DLD1 (cell line): ENCODE results near the gene HIP1R.

Experiments used
- in situ Hi-C: cut with HindIII; loops from 2 replicates; pipeline ENCODE4 v1.10.0; 2017; ENCODE audit warnings: low sequenced_read_pairs

The HIP1R gene

DNA sequence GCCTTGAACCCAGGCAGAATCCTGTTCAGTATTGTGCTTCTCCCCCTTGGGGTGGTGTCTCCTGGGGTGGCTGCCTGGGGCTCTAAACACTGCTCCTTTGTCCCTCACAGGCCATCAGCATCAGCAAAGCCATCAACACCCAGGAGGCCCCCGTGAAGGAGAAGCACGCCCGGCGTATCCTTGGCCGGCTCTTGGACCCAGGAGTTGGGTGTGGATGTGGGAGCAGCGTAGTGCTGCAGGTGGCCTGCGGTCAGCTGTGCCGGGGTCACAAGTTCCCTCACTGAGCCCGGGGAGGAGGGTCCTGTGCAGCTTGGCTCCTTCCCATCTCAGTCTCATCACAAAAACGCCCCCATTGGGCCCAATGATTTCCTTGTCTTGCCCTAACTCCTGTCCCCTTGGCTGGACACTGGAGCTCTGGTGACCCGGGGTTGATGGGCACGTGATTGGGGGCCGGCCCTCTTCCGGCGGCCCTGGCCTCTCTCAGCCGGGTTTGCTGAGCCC lies 12.7 kb downstream of the HIP1R start:
- in situ Hi-C loops = no loop called here

DNA sequence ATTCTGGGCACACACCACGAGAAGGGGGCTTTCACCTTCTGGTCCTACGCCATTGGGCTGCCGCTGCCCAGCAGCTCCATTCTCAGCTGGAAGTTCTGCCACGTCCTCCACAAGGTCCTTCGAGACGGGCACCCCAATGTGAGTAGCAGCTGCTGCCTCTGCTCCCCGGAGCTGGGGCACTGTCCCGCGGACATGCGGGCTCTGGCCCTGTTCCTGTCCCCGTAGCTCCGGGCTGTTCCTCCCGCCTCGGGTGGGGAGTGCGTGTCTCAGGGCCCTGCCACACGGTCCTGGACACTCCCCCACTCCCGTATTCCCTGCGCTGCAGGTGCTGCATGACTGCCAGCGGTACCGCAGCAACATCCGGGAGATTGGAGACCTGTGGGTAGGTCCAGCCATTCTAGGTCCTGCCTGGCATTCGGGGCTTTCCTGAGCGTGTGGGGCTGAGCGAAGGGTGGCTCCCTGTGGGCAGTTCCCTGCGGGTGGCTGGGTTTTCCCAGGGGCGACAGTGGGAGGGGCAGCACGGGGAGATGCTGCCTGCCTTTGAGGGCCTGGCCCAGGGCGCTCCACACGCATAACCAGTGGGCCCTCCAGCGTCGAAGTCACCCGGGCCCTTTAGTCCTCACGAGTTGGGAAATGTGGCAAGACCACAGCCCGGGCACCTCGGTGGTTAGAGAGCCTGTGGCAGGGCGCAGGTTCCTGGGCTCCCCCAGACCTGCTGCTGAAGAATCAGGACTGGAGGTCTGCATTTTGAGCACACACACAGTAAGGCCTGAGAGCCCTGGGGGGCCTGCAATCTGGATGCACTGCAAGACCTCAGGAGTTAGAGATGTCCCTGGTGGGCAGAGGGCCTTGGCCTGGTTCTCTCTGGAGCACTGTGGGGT lies 13.5 kb downstream of the HIP1R start:
- in situ Hi-C loops = no loop called here

DNA sequence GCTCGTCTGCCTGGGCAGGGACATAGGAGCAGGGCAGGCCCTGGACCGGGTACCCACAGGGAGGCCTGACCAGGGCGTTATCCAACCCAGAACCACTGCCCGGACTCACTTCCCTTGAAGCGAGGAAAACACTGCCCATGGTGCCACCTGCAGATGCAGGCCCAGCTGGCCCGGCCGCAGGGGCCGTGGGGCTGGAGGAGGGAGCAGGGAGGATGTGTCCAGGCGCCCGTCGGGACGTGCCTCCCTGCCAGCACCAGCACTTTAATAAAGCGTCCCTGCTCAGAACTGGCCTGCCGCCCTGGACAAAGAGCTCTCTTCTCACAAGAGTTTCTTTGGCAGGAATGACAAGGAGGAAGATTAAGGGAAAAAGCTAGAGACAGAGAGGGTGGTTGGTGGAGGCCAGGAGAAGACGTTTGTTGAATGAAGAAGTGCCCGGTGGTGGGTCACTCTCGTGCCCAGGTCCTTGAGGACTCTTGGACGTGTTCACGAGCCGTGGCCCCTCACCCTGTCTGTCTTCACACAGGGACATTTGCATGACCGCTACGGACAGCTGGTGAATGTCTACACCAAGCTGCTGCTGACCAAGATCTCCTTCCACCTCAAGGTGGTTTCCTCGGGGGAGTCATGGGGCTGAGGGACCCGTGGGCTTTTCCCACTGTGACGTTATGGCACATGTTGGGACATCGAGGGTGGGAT lies 14.2 kb downstream of the HIP1R start:
- in situ Hi-C loops = no loop called here

DNA sequence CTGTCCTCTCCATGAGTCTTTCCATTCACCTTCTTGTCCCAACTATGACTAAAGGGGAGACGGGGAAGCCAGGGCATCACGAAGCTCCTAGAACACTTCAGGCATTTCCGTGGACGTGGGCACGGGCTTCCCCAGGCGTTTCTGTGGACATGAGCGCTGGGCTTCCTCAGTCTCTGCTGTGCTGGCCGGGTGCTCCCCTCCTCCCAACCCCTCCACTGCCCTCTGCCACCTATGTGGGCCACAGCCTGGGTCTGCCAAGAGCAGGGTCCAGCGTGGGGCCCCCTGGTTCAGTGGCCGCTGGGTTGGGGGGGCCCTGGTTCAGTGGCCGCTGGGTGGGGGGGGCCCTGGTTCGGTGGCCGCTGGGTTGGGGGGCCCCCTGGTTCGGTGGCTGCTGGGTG lies 14.8 kb downstream of the HIP1R start:
- in situ Hi-C loops = no loop called here

DNA sequence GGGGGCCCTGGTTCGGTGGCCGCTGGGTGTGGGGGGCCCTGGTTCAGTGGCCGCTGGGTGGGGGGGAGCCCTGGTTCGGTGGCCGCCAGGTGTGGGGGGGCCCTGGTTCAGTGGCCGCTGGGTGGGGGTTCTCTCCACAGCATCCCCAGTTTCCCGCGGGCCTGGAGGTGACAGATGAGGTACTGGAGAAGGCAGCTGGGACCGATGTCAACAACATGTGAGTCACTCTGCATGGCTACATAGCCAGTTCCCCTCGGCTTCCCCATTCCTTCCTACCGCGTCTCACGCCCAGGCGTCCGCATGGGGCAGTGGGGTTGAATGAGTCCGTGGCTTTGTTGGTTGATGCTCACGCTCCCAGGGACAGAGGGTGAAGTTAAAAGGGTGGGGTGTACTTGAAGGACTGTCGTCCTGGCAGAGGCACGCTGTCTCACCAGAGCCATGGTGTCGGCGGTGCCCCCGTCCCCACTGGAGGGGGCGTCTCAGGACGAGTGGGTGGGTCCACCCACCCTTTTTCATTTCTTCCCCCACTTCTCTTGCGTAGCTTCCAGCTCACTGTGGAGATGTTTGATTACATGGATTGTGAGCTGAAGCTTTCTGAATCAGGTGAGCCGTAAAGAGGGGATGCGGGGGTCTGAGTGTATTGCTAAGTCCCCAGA lies 15.6 kb downstream of the HIP1R start:
- in situ Hi-C loops = no loop called here

DNA sequence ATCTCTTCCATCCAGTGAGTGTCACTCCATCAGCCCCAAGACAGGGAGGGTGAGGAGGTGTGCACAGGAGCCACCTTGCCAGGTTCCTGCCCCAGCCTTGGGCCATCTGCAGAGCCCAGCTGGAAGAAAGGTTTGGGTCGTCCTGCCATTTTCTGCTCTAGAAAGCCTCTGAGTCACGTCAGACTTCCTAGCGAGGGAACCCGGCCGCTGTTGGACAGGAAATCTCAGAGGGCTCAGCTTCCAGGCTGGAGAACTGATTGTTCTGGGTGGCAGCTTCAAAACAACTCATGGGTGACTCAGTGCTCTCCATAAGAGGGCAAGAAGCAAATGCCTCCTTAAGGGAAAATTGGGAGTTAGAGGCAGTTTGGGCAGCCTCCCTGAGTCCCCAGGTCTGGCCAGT lies 16.6 kb downstream of the HIP1R start:
- in situ Hi-C loops = no loop called here

DNA sequence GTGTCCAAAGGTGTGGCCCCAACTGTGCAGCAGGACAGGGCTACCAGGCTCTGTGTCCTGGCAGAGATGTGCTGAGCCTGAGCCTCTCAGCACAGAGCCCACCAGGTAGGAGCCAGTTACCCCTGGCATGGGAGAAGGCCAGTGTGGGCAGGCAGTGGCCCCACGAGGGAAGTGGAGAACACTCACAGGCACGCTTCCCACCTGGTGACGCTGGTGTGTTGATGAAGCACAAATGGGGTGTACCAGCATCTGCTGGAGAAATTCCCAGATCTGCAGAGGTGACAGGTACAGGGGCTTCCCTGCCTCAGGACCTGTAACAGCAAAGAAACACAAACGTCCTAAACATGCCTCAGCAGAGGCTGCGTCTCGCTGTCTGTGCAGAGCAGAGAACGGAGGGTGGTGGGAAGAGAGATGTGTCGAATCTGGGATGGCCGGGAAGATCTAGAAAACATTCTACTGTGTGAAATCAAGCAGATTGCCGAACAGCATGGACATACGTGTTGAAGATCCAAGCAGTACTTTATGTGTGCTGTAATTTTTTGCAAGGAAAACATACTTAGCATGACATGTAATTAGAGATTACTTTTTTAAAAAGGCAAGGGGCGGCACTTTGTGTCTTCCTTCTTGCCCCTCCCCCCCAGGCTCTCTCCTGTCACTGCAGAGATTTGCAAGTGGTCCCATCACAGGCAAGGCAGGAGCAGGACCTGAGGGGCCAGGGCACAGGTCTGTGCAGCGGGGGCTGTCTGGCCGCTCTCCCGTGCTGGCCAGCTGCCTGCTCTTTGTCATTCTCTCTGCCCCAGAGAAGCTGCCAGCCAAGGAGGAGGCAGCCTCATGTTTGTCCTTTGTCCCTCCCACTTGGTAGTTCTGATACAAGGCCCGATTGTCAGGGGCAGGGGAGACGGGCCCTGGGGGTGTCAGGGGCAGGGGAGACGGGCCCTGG lies 17.3 kb downstream of the HIP1R start:
- in situ Hi-C loops = no loop called here

DNA sequence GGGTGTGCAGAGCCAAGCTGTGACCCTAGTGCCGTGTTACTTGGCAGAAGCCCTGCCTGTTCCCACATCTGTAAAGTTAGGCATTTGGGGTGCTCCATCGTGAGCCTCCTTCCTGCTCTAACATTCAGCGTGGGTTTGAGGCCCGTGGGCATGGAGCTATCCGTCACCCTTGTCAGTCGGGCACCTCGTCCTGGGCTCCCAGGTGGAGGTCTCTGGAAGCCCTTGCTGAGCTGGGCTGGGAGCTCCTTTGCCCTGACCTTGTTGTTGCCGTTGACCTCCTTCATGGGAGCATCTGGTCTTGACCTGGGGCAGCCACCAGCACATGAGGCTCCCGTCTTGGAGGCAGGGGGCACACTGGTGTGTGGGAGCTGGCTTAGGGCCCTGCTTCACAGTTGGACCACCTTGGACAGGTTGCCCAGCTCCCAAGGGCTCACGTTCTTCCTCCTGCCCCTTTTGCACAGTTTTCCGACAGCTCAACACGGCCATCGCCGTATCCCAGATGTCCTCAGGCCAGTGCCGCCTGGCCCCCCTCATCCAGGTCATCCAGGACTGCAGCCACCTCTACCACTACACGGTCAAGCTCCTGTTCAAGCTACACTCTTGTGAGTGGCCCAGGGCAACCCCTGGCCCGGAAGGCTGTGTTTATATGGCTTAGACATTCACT lies 18.5 kb downstream of the HIP1R start:
- in situ Hi-C loops = no loop called here

DNA sequence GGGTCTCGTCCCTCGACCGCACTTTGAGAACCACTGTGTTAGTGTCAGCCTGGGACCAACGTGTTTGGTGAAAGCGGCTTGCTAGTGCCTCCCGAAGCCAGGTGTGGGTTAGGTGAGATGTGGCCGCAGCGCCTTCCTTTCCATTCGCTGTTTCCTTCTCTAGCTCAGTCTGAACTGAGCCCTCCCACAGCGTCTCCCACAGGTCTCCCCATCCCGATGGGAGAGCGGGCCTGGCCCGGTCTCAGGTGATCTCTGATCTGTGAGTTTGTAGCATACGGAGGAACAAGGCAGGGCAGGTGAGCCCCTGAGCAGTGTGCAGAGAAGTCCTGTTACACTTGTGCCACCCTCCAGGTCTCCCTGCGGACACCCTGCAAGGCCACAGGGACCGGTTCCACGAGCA lies 19.3 kb downstream of the HIP1R start:
- in situ Hi-C loops = no loop called here

DNA sequence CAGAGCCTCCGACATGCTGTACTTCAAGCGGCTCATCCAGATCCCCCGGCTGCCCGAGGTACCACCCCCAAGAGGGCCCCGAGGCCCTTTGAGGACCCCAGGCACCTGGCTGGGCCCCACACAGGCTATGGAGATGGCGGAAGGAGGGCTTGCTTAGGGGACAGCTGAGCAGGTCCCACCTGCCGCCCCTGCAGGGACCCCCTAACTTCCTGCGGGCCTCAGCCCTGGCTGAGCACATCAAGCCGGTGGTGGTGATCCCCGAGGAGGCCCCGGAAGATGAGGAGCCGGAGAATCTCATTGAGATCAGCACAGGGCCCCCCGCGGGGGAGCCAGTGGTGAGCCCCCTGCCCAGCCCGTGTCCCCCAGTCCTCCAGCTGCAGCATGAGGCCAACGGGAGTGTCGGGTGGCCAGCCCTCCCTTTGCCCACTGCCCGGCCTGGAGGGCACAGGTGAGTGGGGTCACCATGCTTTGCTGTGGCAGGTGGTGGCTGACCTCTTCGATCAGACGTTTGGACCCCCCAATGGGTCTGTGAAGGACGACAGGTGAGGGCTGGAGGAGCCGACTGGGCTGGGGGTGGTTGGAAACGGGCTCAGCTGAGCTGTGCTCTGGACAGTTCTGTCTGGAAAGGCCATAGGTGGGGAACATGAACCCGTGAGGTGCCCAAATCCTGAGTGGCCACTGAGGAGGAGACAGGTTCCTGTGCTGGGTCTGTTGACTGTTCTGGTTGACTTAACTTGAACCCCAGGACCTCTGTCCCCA lies 20.0 kb downstream of the HIP1R start:
- in situ Hi-C loops = no loop called here

DNA sequence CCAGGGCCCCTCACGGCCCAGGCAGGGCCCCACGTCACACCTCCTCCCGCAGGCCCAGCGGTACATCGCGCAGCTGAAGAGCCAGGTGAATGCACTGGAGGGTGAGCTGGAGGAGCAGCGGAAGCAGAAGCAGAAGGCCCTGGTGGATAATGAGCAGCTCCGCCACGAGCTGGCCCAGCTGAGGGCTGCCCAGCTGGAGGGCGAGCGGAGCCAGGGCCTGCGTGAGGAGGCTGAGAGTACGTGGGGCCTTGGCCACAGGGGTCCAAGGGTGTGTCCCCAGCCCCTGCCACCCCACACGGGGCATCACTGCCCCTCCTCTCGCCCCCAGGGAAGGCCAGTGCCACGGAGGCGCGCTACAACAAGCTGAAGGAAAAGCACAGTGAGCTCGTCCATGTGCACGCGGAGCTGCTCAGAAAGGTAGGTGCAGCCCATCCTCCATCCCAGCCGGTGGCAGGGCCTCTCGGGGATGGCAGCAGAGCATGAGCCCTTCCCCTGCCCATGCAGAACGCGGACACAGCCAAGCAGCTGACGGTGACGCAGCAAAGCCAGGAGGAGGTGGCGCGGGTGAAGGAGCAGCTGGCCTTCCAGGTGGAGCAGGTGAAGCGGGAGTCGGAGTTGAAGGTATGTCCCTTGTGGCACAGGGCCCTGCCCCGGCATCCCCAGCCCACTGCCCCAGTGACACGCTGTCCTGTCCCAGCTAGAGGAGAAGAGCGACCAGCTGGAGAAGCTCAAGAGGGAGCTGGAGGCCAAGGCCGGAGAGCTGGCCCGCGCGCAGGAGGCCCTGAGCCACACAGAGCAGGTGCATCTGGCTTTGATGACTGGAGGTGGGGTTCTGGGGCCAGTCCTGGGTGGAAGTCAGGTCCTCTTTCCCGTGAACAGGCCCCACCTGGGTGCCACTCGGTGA lies 20.9 kb downstream of the HIP1R start:
- in situ Hi-C loops = no loop called here

DNA sequence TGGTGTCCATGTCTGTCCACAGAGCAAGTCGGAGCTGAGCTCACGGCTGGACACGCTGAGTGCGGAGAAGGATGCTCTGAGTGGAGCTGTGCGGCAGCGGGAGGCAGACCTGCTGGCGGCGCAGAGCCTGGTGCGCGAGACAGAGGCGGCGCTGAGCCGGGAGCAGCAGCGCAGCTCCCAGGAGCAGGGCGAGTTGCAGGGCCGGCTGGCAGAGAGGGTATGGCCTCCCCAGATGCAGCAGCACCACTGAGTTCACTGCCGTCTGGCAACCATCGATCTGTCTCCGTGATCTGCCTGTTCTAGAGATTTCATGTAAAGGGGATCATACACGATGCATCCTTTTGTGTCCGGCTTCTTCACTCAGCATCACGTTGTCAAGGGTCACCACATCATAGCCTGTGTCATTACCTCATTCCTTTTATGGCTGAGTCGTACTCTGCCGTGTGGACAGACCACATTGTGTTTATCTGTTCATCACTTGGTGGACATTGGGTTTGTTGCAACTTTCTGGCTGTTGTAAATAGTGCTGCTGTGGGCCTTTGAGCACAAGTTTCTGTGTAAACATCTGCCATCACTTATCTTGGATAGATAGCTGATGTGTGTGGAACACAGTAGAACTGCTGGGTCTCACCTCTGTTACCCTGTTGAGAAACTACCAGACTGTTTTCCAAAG lies 21.9 kb downstream of the HIP1R start:
- in situ Hi-C loops = no loop called here

DNA sequence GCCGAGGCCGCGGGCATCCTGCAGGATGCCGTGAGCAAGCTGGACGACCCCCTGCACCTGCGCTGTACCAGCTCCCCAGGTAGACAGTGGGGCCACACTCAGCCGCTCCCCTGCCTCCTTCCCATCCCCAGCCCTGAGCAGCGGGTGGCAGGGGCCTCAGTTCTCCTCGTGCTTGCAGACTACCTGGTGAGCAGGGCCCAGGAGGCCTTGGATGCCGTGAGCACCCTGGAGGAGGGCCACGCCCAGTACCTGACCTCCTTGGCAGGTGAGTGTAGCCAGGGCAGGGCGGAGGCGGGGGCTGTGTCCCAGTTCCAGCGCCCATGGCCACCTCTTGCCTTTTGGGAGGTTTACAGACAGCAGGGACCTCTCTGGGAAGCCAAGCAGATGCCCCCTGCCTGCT lies 22.9 kb downstream of the HIP1R start:
- in situ Hi-C loops = no loop called here

DNA sequence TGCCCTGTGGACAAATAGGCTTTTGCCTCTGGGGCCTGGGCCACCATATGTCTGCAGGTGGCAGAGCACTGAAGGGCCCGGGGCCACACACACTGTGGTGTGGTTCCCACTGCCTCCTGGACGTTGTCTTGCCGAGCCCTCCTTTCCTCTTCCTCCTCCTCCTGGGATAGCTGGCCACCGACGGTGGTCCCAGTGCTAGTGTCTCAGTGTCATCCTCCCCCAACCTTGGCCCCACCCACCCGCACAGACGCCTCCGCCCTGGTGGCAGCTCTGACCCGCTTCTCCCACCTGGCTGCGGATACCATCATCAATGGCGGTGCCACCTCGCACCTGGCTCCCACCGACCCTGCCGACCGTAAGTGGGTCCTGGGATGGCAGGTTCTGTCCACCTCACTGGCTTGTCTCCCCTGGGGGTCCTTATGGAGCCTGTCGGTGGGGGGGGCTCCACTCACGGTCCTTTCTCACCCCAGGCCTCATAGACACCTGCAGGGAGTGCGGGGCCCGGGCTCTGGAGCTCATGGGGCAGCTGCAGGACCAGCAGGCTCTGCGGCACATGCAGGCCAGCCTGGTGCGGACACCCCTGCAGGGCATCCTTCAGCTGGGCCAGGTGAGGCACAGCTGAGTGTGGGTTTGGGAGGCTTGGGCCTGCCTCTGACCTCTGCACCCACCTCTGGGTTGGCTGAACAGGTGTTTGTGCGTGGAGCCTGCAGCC lies 23.5 kb downstream of the HIP1R start:
- in situ Hi-C loops = no loop called here

DNA sequence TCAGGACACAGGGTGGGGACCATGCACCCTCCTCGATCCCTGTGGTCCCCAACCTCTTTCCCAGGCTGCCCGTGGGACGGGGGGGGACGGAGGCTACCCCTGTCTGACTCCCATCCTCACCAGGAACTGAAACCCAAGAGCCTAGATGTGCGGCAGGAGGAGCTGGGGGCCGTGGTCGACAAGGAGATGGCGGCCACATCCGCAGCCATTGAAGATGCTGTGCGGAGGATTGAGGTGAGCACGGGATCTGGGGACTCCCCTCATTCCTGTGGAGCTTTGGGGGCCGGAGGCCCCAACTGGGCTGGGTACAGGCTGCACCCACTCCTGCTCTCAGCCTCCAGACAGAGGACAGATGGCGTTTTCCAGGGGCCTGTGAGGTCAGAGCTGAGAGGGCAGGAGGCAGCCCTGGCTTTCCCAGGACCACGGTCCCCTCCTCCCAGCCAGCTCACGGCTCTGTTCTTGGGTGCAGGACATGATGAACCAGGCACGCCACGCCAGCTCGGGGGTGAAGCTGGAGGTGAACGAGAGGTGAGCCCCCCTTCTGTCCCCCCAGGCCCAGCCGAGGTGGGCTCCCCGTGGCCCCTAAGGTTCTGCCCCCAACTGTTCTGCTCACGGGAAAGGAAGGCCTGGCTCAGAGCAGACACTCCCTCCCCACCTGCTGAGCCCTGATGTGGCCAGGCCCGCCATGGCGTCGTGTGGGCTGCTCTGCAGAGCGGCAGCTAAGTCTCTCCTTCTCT lies 24.2 kb downstream of the HIP1R start:
- in situ Hi-C loops = no loop called here

DNA sequence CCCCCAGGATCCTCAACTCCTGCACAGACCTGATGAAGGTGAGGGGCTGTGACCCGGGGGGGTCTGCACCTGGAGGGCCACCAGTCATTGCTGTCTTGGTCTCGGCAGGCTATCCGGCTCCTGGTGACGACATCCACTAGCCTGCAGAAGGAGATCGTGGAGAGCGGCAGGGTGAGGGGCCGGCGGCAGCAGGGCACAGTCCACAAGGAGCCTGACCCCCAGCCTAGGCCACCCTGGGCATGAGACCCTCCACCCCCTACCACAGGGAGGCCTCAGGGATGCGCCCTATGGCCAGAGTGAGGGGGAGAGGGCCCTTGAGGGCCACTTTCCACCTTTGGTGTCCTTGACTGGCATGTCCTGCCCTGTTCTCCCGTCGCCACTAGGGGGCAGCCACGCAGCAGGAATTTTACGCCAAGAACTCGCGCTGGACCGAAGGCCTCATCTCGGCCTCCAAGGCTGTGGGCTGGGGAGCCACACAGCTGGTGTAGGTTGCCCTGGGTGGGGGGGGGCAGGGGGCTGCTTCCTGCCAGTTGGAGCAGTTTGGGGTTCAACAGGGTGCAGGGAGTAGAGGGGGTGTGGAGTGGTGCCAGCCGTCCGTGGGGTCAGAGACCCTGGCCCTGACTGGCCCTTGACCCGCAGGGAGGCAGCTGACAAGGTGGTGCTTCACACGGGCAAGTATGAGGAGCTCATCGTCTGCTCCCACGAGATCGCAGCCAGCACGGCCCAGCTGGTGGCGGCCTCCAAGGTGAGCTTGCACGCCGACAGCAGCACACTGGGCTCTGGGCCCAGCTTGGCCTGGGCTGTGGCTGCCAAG lies 25.0 kb downstream of the HIP1R start:
- in situ Hi-C loops = no loop called here
